Spleen (tissue), 11 donors: ENCODE data around the gene CHST4. TPM values are rescaled to one million over a fixed set of nuclear protein-coding genes. Genes with fewer than 3 reads are reported as not detected.

ENCODE experiments used
- DNase-seq: peaks from one replicate; pipeline ENCODE4 v3.0.0-alpha.2; 2020
- H3K27ac ChIP-seq, 8 donors: fragments of 200-600 bp; sonication (generic) in 7 of 8; 1 replicate in 4 of 8; 2 replicates in 4 of 8; pipeline versions ENCODE4 v1.5.0 to v1.8.0; 2016 to 2021; ENCODE audit warnings: inconsistent platforms in 4 of 8, mild to moderate bottlenecking in 4 of 8, moderate library complexity in 1 of 8
- H3K27me3 ChIP-seq, 7 donors: fragments of 200-600 bp; sonication (generic) in 6 of 7; replicated peaks in 1 of 7; 1 replicate in 4 of 7; 2 replicates in 3 of 7; pipeline versions ENCODE4 v1.5.0 to v1.8.0; 2016 to 2021; ENCODE audit warnings: inconsistent platforms in 3 of 7, mild to moderate bottlenecking in 1 of 7
- H3K36me3 ChIP-seq, 6 donors: fragments of 200-600 bp; sonication (generic) in 5 of 6; 1 replicate in 4 of 6; 2 replicates in 2 of 6; pipeline versions ENCODE4 v1.5.0 to v1.8.0; 2016 to 2021; ENCODE audit warnings: inconsistent platforms in 2 of 6
- H3K4me1 ChIP-seq, 6 donors: fragments of 200-600 bp; sonication (generic) in 5 of 6; 1 replicate in 3 of 6; 2 replicates in 3 of 6; pipeline versions ENCODE4 v1.5.0 to v1.8.0; 2016 to 2021; ENCODE audit warnings: inconsistent platforms in 3 of 6
- H3K4me3 ChIP-seq, 8 donors: fragments of 200-600 bp; sonication (generic) in 7 of 8; 1 replicate in 4 of 8; 2 replicates in 4 of 8; pipeline versions ENCODE4 v1.5.0 to v1.8.0; 2016 to 2021; ENCODE audit warnings: inconsistent platforms in 4 of 8, mild to moderate bottlenecking in 4 of 8, moderate library complexity in 2 of 8
- H3K9me3 ChIP-seq, 8 donors: fragments of 200-600 bp; sonication (generic) in 7 of 8; 1 replicate in 4 of 8; 2 replicates in 4 of 8; pipeline versions ENCODE4 v1.5.0 to v1.8.0; 2016 to 2021; ENCODE audit warnings: inconsistent platforms in 4 of 8
- CTCF ChIP-seq, 11 experiments: fragments of 200-600 bp in 7 of 11; fragments of 450-650 bp in 4 of 11; sonication (generic) in 4 of 11; IDR thresholded peaks in 8 of 11; conservative IDR thresholded peaks in 3 of 11; 1 replicate in 7 of 11; 2 replicates in 4 of 11; pipeline versions ENCODE4 v1.4.0 to v1.8.0; 2016 to 2021; ENCODE audit warnings: antibody characterized with exemption in 11 of 11, inconsistent platforms in 4 of 11, mild to moderate bottlenecking in 1 of 11
- POLR2A ChIP-seq, 3 donors: fragments of 450-650 bp; IDR thresholded peaks; one replicate each; pipeline ENCODE4 v1.5.1; 2017; ENCODE audit warnings: antibody characterized with exemption in 3 of 3, mild to moderate bottlenecking in 1 of 3
- POLR2AphosphoS5 ChIP-seq, 3 donors: sonication (generic); formaldehyde crosslinking; IDR thresholded peaks; one replicate each; pipeline ENCODE4 v1.5.1; 2017; ENCODE audit warnings: antibody characterized with exemption in 3 of 3
- WGBS, 5 donors: extraction: QIAGEN DNeasy Blood & Tissue Kit in 3 of 5; methylation state at CpG; one replicate each; pipeline versions ENCODE4 v1.1.5 to v1.1.7; 2013 to 2018; 5-methylcytosine and 5-hydroxymethylcytosine counted together
- intact Hi-C: fragments of 100-400 bp; cut with DNase I; formaldehyde crosslinking; loops from one replicate; pipeline ENCODE4 v1.15.0; 2023; ENCODE audit warnings: low total_unique reads
- polyA plus RNA-seq, 3 donors: library from polyadenylated mRNA; stranded (reverse); fragments of 200-250 nt; gene quantifications; one replicate each; pipeline ENCODE4 v1.2.1, GENCODE V29; 2013
- total RNA-seq, 7 donors: library from RNA; depleted of rRNA in 3 of 7; stranded (reverse); fragments of >200 nt in 3 of 7; fragmentation: NEBNext Ultra II Directional in 4 of 7; extraction: Animal tissue kit (Norgen Biotek cat#: 25700) in 4 of 7; gene quantifications; one replicate each; pipeline versions ENCODE4 v1.1.0 to v1.2.1, GENCODE V29; 2016 to 2021
- donor health status: healthy with polysubstance abuse.
- donor health status: DM: no; HTN: no; CAD: no; lungs with moderate emphysema.
- donor health status: DM: no; HTN: no; CAD: no.
- donor health status: Bipolar disorder and iron deficiency.
- donor health status: healthy.
- donor health status: DM: no; HTN: no; CAD: no.
- donor health status: DM: yes; HTN: yes; CAD: no.

CHST4 gene
- total and polyA plus RNA-seq, 10 donors: 0.04 to 0.14 (median 0.10) TPM; not detected in 7

- no peaks in the 10 kb centered on the region for H3K36me3 ChIP-seq
- DNase-seq: no peak
- no peak overlapping the region for H3K27ac ChIP-seq
- intact Hi-C loops: no loop called here
- no peak for TF ChIP-seq POLR2A (IDR thresholded peaks at IDR 0.05)
- no peak for TF ChIP-seq CTCF (IDR thresholded peaks at IDR 0.05 in 8 of 11, conservative IDR thresholded peaks at IDR 0.05 in 3 of 11)
- no peak for TF ChIP-seq POLR2AphosphoS5 (IDR thresholded peaks at IDR 0.05)
- H3K27me3 ChIP-seq: peaks cover 0 to 3% (median 0%) of the 10 kb centered on the region in 7 donors
- H3K9me3 ChIP-seq: no peaks in the 10 kb centered on the region
- H3K4me3 ChIP-seq: no peak overlapping the region
- 63 to 80% (median 73%) methylated on average over 3 of the region's 3 CpGs for WGBS, 5 donors
- no peaks in the 10 kb centered on the region for H3K4me1 ChIP-seq
These were observed 11.2 kb upstream of the CHST4 start for GRCh38 chr16:71515026-71515425.

GRCh38 chr16:71520550-71520949, 5.7 kb upstream of the CHST4 start:
- intact Hi-C loops: no loop called here
- Histone ChIP-seq H3K27ac (no peak overlapping the region), H3K27me3 (peaks cover 0 to 10% (median 0%) of the 10 kb centered on the region in 7 donors), H3K4me1 (no peaks in the 10 kb centered on the region), H3K9me3 (no peaks in the 10 kb centered on the region), H3K4me3 (no peak overlapping the region), H3K36me3 (no peaks in the 10 kb centered on the region)
- no peak for TF ChIP-seq POLR2AphosphoS5 (IDR thresholded peaks at IDR 0.05)
- TF ChIP-seq CTCF (IDR thresholded peaks at IDR 0.05 in 8 of 11, conservative IDR thresholded peaks at IDR 0.05 in 3 of 11): no peak
- no peak for TF ChIP-seq POLR2A (IDR thresholded peaks at IDR 0.05)
- 66 to 87% (median 82%) methylated on average over 3 of the region's 3 CpGs for WGBS, 5 donors
- DNase-seq: no peak

GRCh38 chr16:71524566-71525553, 1.4 kb upstream of the CHST4 start:
- no peak for TF ChIP-seq CTCF (IDR thresholded peaks at IDR 0.05 in 8 of 11, conservative IDR thresholded peaks at IDR 0.05 in 3 of 11)
- no peak for TF ChIP-seq POLR2AphosphoS5 (IDR thresholded peaks at IDR 0.05)
- TF ChIP-seq POLR2A (IDR thresholded peaks at IDR 0.05): no peak
- H3K4me3 ChIP-seq: peak overlapping the region in 1 of 8 donors; percentile 39
- H3K36me3 ChIP-seq: no peaks in the 10 kb centered on the region
- no peak for DNase-seq
- H3K27ac ChIP-seq: no peak overlapping the region
- 55 to 68% (median 62%) methylated on average over 16 of the region's 16 CpGs for WGBS, 5 donors
- H3K27me3 ChIP-seq: peaks cover 0 to 41% (median 6%) of the 10 kb centered on the region in 7 donors
- no peaks in the 10 kb centered on the region for H3K4me1 ChIP-seq
- intact Hi-C loops: no loop called here
- H3K9me3 ChIP-seq: no peaks in the 10 kb centered on the region

GRCh38 chr16:71528257-71528656, 2.0 kb downstream of the CHST4 start:
- no peak overlapping the region for H3K4me3 ChIP-seq
- no peaks in the 10 kb centered on the region for H3K36me3 ChIP-seq
- TF ChIP-seq POLR2AphosphoS5 (IDR thresholded peaks at IDR 0.05) (no peak), POLR2A (IDR thresholded peaks at IDR 0.05) (no peak), CTCF (IDR thresholded peaks at IDR 0.05 in 8 of 11, conservative IDR thresholded peaks at IDR 0.05 in 3 of 11) (no peak)
- DNase-seq: no peak
- WGBS, 5 donors: 75 to 90% (median 86%) methylated on average over 1 of the region's 1 CpG
- H3K9me3 ChIP-seq: no peaks in the 10 kb centered on the region
- no peaks in the 10 kb centered on the region for H3K4me1 ChIP-seq
- peaks cover 0 to 42% (median 6%) of the 10 kb centered on the region in 7 donors for H3K27me3 ChIP-seq
- intact Hi-C loops: no loop called here
- no peak overlapping the region for H3K27ac ChIP-seq
